HG03342 (cell line): ENCODE results near the gene ROBO1.

Experiments
- ATAC-seq: cut with Tn5 transposase; IDR thresholded peaks from one replicate; pipeline ENCODE4 v1.9.1; 2021; ENCODE audit warnings: mild to moderate bottlenecking, moderate library complexity; ENCODE audit not compliant: unreplicated experiment

Gene ROBO1

DNA sequence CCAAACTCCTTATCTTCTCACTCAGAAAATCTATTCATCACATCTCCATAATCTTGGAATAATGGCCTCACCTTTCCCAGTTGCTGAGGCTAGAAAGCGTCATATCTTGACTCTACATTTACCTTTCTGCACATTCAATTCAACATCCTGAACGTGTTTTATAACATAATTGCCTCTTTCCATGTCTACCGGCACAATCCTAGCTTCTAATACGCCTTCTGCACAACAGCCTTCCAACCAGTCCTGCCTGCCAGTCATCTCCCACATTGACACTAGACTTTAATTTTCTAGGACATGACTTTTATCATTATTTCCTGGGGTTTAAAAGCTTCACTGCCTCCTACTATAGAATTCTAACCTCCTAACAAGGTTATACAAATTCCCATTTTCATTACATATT is 906.6 kb downstream of the ROBO1 start:
- ATAC-seq: no peak

DNA sequence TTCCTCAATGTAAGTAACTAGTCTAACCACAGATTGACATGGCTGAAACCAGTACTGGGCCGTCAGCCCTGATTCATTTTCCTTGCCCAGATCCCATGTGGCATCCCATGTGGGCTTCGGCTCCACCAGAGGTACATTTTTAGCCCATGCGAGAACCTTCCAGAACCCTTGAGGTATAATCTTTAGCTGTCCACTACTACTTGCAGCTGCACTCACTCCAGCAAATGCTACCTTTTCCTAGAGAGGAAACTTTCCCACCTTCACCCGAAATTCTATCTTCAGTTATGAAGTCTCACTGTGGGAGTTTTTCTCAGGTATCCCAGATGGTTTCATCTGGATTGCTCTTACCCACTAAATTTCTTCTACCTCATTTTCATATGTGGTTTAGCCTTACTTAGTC is 907.2 kb downstream of the ROBO1 start:
- ATAC-seq: no peak

DNA sequence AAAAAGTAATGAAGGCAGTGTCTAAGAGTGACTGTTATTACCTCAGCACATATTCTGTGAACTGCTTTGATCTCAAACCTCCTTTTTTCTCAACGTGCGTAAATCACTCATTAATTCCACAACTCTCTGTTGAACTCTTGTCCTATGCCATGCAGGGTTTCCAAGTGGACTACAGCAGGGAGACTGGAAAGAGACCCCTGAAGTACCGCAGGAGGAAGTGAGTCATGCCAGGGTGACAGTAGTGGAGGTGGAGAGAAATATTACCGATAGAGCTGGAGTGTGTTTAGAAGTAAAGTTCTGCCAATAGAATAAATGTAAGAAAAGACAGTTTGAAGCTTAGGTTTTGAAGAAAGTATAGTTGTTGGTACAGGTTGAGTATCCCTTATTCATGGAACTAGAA is 908.9 kb downstream of the ROBO1 start:
- no peak for ATAC-seq

DNA sequence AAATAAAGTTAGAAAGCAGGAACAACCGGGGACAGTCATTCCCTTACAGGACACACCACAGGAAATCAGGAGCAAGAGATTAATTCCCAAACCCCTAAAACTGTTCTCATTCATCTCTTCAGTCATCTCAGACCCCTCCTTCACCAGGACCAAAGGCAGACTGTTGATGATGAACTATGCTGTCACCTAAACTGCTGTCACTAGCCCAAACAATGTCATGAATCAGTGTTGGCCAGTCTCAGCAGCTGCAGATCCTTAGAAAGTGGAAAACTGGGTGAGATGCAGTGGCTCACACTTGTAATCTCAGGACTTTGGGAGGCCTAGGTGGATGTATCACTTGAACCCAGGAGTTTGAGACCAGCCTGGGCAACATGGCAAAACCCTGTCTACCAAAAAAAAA is 909.6 kb downstream of the ROBO1 start:
- ATAC-seq: no peak

DNA sequence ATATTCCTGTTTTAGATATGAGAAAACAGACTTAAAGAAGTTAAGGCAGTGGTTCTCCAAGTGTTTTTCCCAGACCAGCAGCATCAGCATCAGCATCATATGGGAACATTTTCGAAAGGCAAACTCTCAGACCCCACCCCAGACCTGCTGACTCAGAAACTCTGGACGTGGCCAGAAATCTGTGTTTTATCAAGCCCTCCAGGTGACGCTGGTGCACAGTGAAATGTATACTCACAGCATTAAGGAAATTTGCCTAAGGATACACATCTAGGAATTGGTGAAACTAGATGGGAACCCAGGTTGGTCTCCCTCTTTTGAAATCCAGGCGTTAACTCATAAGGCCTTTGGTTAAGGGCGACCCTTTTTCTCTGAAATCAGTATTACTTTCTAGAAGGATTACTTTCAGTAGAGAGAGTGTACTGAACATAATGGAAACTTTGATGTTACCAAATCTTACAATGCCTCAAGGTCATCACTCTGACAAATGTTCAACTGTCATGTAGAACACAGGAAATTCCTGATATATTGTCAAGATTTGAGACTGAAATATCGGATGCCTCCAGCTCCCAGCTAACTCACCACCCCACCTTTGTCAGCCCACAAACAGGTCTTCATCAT is 910.2 kb downstream of the ROBO1 start:
- no peak for ATAC-seq

DNA sequence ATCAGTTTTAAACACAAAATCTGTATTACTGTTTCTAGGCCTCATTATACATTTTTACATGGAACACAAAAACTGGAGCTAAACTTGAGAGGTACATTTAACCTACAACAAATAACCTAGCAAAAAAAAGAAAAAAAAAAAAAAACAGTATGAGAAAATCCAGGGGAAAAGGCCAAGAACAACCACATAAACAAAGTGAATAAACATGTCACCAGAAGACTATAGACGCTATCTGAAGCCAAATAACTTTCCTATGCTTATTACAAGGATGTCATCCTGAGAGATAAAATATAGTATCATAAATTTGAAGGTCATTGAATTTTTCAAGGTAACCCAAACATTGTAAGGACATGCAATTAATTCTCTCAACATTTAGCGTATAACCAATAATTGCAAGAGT is 911.6 kb downstream of the ROBO1 start:
- ATAC-seq: no peak

DNA sequence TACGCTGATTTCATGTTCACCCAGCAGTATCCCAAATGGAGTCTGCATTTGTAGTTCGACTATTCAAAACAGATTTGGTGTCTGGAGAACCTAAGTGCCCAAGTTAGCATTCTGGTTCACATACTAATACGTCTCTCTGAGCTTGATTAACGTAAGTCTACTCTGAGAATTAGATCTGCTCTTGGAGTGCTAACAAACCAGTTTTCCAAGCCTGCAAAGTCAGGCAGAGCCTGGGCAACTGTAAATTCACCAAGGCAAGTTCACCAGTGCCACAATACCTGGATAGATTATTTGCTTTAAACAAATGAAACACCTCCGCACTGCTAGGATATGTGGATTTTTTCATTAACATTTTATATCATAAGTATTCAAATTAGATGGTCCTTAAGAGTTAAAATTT is 912.6 kb downstream of the ROBO1 start:
- no peak for ATAC-seq

DNA sequence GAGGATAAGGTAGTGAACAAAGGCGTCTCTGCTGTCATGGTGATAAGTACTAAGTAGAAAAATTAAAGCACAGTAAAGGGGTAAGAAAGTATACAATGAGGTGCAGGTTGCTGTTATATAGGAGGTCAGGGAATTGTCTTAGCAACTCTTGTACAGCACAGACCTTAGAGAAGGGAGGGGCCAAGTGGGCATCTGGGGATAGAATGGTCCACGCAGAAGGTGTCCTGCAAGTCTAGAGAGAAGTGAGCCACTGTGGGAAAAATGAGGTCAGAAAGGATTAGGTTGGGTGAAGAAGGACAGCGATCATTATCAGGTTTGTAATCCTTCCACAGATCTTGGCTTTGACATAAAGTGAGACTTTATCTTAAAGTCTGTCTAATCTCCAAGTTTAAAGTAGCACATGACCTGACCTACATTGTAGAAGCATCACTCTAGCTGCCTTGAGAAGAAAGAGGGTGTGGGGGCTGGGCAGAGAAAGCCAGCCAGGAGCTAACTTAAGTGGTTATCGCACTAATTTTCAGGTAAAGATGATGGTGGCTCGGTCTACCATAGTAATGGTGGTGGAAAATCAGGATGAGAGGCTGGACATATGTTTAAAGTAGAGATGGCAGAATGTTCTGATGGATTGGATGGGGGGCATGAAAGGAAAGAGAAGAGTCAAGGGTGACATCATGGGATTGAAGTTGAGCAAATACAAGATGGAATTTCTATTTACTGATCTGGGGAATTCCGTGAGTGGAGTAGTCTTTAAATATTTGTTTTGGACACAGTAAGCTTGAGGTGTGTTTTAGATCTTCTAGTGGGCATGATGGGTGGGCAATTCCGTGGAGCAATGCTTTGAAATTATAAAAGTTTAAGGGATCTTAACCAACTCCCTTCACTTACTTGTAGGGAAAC is 919.2 kb downstream of the ROBO1 start:
- no peak for ATAC-seq

DNA sequence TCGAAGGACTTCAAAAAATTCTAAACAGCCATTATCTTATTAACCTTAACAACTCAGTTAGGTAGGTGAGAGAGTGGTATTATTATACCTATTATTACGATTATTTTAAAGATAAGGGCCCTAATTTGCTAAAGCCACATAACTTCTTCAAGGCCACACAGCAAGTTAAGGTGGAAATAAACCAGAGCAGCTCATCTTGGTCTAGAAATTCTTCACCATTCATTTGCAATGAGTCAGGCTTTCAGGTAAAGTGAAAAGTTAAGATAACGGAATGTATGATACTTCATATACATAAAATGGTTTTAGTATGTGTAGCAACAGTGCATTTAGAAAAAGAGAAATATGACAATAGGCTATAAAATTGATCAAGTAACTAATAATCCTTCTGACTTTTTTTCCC is 920.2 kb downstream of the ROBO1 start:
- no peak for ATAC-seq

DNA sequence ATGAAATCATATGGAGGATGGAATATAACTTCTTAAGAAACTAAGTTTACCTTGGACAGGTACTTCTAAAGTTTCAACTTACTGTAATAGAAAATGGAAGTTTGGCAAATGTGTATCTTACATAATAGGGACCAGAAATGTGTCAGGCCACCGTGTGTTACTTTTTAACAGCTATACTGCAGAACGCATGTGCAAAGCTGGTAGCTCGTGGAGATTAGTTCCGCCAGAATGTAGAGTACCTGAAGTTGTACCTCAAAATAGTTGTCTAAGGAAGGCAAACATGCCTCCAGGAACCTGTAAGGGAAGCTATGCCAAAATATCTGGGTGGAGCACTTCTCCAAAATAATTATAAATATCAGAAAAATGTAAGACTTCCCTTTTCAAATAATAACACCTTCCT is 920.6 kb downstream of the ROBO1 start:
- no peak for ATAC-seq

DNA sequence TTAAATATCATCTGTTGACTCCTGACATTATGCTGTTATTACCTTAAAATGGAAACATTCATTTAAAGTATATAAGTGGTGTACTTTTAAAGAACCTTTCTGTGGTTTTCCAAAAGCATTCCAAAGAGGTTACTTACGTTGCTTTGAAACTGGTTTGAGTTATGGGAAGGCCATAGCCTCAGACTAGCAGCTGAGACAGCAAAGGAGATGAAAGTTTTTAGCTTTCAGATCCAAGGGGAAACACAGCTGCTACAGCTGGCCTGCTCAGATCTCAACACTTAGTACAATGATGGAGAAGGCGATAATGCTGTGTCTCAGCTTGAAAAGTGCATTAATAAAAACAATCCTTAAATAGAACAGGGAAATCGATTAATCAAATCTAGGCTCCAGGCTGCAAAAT is 921.1 kb downstream of the ROBO1 start:
- no peak for ATAC-seq

DNA sequence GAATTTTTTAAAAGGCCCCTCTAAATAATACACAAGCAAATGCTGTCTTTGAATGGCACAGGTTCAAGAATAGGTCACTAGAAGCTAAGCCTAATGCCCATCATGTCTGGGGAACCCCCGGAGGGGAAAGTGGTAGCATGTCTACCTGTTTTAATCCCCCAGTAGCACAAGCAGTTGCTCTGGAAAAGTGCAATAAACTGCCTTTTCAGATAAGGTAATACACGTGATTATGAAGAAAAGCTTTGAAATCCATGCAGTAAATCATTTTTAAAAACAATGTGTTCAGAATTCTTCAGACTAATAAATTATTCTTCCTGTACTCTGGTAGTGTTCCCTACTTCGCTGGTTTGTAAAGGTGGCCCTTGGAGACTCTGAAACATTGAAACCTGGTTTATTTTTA is 922.2 kb downstream of the ROBO1 start:
- no peak for ATAC-seq

DNA sequence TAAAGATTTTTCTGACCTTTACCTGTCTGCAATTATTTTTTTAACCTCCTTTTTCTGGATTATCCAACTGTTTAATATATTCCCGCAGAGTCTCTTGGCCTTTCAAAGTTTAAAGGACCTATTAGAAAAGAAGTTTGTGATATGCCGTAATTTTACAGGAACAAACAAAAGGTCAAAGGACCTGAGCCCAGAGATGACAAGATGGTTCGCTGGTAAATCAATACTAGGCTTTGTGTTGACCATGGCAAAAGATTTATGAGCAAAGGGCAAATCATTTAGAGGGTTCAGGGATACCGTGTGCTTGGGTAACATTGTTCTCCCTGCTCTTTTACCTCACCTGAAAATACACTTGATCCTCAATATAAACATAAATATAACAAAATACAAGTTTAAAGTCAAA is 923.5 kb downstream of the ROBO1 start:
- ATAC-seq: no peak

DNA sequence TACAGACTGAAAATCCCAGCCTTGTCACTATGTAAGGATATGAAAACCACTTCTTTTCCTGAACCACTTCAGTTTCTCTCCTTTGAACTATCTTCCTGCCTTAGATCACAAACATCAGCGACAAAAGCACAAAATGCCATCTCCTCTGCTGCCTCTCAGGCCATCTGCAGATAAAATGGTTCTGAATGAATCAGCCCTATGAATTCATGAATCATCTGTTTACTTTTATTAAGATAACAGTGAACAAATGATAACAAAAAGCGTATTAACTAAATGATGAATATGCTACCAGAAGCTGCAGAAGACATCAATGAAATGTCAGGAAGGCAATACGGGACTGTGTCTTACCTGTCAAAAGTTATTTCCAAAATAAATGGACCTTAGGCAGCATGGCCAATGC is 928.1 kb downstream of the ROBO1 start:
- ATAC-seq: no peak

DNA sequence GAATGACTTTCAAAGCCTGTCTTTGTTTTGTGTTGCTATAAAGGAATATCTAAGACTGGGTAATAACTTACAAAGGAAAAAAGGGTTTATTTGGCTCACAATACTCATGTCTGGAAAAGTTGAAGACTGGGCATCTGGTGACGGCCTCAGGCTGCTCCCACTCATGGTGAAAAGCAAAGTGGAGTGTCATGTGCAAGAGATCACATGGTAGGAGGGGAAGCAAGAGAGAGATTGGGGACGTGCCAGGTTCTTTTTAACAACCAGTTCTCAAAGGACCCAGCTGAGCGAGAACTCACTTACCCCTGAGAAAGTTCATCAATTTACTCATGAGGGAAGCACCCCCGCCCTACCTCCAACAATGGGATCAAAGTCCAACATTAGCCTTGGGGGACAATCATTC is 929.4 kb downstream of the ROBO1 start:
- no peak for ATAC-seq

DNA sequence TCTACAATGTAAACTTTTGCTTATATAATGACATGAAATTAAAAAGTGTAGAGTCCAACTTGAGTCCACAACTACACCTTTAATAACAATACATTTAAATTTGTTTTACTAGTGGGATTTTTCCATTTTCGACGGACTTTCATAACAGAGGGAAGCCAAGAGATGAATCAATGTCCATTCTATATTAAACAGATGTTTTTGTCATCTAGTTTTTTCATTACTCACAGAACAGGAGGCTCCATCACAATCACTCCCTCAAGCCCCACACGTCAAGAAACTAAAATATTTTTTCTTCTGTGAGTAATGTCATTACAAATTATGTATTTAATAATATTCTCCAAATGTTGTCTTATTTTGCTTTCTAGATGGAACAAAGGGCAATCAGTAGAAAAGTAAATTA is 932.9 kb downstream of the ROBO1 start:
- no peak for ATAC-seq

DNA sequence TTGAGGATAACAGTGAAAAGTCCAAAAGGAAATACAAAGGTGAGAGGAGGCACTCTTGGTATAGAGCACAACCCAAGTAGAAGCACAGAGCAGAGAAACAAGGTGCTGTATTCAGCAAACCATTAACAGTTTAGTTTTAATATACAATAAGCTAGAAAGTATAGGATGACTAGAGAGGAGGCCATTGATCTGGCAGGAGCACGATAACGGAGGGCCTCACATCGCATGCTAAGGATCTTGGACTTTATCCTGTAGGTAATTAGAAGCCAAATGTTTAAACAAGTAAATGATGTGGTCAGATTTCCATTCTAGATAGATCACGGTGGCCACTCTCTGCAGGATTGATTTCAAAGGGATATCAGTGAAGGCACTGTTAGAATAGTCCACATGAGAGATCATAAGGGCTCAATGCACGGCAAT is 935.0 kb downstream of the ROBO1 start:
- no peak for ATAC-seq

DNA sequence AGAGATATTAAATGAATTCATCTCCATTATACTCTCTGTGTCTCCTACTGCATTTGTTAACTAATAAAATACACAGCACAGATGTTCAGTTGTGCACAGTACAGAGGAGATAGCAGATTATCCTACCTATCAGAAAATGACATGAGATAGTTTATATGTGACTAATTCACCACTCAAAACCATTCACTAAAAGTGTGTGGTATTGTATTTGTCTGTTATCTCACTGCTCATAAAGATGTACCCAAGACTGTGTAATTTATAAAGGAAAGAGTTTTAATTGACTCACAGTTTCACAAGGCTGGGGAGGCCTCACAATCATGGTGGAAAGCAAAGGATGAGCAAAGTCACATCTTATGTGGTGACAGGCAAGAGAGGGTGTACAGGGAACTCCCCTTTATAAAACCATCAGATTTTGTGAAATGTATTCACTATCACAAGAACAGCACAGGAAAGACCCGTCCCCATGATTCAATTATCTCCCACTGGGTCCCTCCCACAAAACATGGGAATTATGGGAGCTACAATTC is 936.3 kb downstream of the ROBO1 start:
- ATAC-seq: no peak

DNA sequence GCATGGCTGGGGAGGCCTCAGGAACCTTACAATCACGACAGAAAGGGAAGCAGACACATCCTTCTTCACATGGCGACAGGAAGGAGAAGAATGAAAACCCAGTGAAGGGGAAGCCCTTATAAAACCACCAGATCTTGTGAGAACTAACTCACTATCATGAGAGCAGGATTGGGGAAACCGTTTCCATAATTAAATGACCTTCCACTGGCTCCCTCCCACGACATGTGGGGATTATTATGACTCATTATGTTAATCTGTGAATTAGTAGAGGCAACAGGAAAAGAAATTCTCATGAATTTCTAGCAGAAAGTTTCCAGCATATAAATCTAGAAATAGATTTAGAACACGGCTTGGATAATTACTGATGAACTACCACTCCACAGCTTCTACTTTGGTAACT is 937.3 kb downstream of the ROBO1 start:
- ATAC-seq: no peak

DNA sequence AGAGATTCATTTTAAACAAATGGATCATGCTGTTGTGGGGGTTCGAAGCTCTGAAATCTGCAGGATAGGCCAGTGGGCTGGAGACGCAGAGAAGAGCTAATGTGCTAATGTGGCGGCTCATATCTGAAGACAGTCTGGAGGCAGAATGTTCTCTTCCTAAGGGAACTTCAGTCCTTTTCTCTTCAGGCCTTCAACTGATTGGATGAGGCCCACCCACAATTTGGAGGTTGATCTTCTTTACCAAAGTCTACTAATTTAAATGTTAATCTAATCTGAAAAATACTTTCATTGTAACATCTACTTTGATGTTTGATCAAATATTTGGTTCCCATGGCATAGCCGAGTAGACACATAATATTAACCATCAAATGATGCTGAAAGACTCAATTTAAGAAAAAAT is 940.2 kb downstream of the ROBO1 start:
- no peak for ATAC-seq

DNA sequence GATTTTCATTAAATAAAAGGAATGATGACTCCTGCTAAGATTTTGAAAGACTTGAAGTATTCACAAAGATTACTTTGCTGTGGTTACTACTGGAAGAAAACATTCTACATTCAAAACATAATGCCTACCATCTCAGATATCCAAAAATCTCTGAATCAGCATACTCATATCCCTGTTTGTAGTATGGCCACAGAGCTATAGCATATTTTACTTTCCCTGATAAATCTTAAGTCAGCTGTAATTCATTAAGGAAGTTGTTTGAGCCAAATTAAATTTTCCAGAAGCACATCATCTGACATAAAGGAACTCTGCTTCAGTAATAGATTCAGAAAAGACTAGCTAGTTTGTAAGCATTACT is 942.0 kb downstream of the ROBO1 start:
- no peak for ATAC-seq

DNA sequence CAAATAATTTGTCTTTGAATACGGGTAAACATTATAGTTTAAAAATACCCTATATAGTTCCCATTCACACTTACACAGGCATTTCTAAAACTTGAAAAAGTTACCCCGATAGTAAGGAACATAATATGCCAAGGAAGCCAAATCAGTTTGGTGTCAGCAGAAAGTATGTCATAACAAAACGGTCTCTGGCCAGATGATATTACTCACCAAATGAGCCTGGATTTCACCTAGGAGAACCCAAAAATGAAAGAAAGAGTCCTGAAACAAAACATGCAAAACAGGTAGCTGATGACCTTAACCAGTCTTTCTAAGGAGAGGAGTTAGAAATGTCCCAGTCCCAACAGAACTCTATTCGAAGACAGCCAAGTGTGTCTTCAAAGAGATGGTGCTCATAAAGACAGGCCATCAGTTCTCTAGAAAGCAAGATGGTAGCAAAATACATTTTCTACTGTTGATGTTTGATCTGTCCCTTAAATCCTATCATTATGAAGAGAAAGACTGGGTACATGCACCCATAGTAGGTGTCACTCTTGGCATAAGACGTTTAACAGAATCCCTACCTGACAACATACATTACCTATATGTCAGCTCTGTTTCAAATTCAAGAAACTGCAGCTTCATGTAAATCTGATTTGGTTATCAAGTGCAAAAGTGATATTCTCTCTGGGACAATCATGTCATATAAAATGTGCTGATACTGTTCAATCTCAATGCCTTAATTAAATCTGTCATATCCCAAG is 942.5 kb downstream of the ROBO1 start:
- no peak for ATAC-seq
